ENCODE results near the gene PPP1R9A.
A peak's percentile ranks its signal among the peaks of the same experiment; 100 is the strongest.

The PPP1R9A gene

DNA sequence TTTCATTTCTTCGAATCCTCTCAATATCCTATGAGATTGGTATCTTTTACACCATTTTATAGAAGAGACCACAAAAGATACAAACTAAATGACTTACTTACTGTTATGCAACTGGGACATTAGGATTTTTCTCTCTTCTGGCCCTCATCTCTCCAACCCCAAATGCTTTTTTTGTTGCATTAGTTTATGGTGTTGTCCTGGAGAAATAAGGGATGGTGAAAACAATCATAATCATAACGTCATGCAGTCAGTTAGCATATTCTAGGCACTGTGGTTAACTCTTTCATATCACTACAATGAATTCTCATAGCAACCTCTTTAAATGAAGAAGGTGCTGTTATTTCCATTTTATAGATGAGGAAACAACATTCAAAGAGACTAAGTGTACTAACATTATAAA is 312.3 kb downstream of the PPP1R9A start:
- FAIRE-seq (no peak), DNase-seq (ENCODE audit: insufficient read length, low spot score) (no peak)
- TF ChIP-seq POLR2A (IDR thresholded peaks at IDR 0.05; ENCODE audit: low read depth, low read length) = no peak

DNA sequence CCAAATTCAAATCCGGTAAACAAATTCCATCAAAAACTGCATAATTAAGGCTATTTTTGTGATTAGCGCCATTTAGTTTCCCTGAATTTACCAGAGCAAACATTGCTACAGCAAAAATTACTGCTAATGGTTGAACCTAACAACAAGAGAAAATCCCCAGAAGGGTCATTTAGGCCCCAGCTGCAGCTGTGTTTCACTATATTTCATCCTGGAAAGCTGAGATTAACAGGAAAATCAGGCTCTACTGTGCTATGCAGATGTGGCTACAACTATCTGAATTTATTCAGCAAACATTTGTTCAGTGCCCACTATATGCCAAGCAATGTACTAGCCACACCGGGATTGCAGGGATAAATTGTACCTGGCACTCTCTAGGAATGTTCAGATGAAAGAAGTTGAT is 312.9 kb downstream of the PPP1R9A start:
- DNase-seq (ENCODE audit: insufficient read length, low spot score) (no peak), FAIRE-seq (no peak)
- no peak for TF ChIP-seq POLR2A (IDR thresholded peaks at IDR 0.05; ENCODE audit: low read depth, low read length)

DNA sequence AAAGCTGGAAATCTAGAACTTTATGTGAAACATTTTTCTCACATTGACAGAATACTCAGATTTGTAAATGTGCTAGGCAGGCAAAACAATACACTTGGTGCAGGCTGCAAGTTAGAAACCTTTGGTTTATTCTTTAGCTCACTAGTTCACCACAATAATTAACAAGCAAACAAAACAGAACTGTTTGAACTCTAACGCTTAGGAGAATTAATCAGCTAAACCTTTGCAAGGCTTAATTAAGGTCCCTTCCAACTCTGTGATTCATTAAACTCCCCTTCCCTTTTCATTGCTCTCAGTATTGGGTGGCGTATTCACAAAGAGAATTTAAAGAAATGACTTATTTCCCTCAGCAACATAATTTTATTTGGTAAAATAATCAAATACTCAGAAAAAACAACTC is 317.9 kb downstream of the PPP1R9A start:
- no peak for TF ChIP-seq POLR2A (IDR thresholded peaks at IDR 0.05; ENCODE audit: low read depth, low read length)
- DNase-seq (ENCODE audit: insufficient read length, low spot score) (no peak), FAIRE-seq (no peak)

DNA sequence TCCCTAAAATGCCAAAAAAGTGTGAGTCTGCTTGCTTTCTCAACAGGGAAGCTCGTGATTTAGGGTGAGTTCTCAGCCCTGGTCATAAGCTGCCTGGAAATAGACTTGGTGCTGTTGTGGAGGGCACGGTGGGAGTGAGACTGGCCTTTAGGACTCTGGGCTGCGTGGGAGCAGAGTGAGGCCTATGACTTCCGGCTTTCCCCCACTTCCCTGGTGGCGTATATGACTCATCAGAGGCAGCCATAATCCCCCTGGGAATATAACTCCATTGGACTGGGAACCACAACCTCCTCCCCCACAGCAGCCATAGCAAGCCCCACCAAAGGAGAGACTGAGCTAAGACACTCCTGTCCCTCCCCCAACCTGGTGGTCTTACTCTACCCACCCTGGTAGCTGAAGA is 321.9 kb downstream of the PPP1R9A start:
- no peak for DNase-seq (ENCODE audit: insufficient read length, low spot score)

DNA sequence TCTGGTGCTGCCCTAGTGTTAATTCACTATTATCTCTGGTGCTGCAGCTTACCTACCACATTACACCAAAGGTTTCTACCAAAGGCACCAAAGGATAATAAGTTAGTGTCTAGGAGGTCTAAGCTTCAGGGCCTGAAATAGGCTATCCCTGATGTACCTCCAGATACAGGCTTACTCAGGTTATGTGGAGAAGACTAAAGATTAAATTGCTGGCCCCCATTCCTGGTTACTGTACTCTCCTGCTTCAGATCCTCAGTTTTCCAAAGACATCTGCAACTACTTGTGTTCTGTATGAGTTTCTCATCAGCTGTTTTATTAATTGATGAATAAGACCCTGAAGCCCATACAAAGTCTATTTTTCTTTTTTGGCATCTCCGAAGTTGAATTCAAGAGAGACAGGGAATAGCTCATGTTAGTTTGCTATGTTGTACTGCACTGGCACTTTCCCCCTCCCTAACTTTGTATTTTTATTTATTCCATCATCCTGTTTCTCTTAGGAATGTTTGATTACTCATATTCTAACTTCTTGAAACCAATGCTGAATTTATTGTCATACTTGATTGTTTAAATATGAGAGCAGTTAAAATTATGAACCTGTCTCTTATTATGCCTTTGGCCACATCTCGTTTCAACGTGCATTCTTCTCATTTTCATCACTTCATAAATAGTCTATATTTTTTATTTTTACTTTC is 331.0 kb downstream of the PPP1R9A start:
- FAIRE-seq = no peak
- TF ChIP-seq POLR2A (IDR thresholded peaks at IDR 0.05; ENCODE audit: low read depth, low read length) = no peak
- DNase-seq (ENCODE audit: insufficient read length, low spot score) = no peak

More for the DNA sequence above, 321.9 kb downstream of the PPP1R9A start:
- no peak for TF ChIP-seq POLR2A (IDR thresholded peaks at IDR 0.05; ENCODE audit: low read depth, low read length)
- FAIRE-seq = no peak

DNA sequence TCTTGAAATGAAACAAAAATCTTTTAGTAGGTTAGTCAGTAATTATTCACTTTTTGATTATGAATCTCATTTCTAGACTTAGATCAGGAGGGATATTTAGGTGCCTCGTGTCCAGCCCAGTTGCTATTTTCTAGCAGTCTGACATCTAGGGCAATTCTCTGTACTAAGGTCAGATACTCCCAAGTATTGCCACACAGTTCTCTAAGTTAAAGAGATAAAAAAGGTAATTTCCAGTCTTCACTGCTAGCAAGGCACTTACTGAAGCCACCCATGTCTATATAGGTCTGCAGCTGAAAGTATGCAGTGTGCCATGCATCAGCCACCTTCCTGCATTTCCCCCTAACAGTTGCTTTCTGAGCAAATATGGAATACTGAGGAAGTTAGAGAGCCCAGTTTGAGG is 333.5 kb downstream of the PPP1R9A start:
- FAIRE-seq = no peak
- TF ChIP-seq POLR2A (IDR thresholded peaks at IDR 0.05; ENCODE audit: low read depth, low read length) = no peak

DNA sequence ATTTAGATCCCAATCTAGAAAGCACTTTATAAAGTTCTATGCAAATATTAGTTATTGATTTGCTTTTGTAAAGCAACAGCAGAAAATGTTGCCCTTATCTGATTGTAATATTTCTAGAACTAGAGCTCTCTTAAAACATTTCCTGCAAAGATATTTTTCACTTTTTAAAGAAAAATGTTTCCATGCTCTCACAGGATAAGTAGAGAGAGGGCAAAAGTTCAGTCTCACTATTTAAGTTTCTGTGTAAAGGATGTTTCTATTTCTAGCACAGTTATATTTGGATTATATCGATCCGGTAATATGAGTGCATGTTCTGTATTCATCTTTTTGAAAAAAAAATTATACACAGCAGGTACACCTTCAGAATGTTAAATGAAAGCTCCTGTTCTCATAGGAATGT is 334.9 kb downstream of the PPP1R9A start:
- no peak for DNase-seq (ENCODE audit: insufficient read length, low spot score)
- no peak for FAIRE-seq
- TF ChIP-seq POLR2A (IDR thresholded peaks at IDR 0.05; ENCODE audit: low read depth, low read length) = no peak

More for the DNA sequence above, 333.5 kb downstream of the PPP1R9A start:
- no peak for DNase-seq (ENCODE audit: insufficient read length, low spot score)

DNA sequence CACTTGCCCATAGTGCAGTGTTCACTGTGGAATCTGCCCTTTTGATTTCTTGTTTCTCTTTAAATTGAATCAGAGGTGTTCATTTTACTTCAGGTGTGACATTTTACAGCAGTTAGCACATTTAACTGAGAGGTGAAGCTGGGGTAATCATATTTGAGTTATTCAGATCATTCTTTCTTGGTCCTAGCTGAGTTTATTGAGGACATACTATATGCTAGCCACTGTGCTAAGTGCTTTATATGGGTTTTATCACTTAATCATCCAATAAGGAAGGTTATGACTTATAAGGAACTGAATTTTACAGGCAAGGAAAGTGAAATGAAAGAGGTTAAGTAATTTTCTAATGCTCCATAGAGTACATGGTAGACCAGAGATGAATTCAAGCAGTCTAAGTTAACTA is 337.2 kb downstream of the PPP1R9A start:
- DNase-seq (ENCODE audit: insufficient read length, low spot score) (no peak), FAIRE-seq (no peak)
- TF ChIP-seq POLR2A (IDR thresholded peaks at IDR 0.05; ENCODE audit: low read depth, low read length) = no peak

DNA sequence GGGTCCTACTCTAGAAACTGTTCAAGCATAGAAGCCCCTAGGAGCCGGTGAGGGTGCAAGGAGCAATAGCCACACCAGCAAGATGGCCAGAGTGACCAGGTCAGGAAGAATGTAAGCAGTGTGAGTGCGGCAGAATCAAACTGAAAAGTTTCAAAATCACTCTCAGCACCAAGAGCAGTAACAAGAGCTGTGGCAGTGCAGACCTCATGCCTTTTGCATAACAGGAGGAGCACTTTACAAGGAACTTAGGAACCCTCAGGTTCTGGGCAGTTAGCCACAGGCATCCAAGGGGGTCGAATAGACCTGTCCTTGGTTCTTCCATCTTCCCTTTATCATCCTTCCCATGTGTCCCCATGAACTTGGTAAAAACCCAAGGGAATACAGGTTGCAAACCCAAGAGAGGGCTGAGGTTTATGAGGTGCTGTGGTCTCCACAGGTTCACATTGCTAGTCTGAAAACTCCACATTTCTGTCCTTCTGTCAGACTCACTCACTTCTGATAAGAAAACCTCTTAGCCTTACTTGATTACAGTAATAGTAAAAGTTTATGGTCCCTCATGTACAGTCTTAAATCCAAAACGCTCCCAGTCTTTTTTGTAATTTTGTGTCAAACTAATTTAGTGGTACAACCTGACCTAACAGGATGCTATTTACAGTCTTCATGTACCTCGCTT is 338.6 kb downstream of the PPP1R9A start:
- FAIRE-seq (peak; percentile 20), DNase-seq (ENCODE audit: insufficient read length, low spot score) (no peak)
- no peak for TF ChIP-seq POLR2A (IDR thresholded peaks at IDR 0.05; ENCODE audit: low read depth, low read length)

DNA sequence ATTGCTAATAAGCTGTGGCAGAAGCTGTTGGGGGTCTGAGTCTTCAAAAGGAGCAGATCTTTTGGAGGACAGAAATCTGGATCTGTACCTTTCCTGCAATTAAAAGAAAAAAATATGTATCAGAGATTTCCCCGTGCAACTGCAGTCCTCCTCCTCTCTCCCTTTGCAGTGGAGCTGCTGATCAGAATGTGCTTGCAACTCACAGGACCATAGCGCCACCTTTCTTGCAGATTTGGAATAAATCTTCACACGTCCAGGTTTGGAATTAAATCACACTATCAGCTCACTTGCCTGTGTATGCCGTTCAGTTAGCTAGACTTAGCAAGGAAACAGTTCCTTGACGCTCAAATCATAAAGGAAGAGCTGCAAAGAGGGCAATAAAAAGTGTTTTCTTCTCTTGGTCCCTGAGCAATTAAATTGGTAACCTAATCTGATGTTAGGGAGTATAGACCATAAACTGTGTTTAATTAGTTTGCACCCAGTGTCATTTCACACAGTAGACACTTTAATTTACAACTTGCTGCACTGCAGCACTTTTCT is 339.5 kb downstream of the PPP1R9A start:
- no peak for TF ChIP-seq POLR2A (IDR thresholded peaks at IDR 0.05; ENCODE audit: low read depth, low read length)
- FAIRE-seq (peak; percentile 94), DNase-seq (ENCODE audit: insufficient read length, low spot score) (peak; percentile 19)

DNA sequence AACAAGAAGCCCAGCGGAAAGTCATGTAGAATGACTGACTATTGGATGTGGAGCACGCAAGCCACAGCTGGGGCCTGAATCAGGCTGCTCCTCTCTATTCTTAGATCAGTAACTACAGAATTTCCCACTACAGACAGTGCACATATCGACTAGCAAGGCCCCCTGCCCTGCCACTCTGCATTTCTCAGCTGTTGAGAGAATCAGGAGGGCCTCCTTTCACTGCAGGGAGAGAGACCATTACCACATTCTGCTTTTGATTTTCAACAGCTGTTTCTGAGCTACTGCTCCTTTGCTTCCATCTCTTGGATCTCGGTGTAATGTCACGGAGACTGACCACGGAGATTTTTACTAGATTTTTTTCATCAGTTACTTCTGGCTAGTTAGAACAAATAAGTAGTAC is 343.2 kb downstream of the PPP1R9A start:
- no peak for FAIRE-seq
- DNase-seq (ENCODE audit: insufficient read length, low spot score) = no peak
- no peak for TF ChIP-seq POLR2A (IDR thresholded peaks at IDR 0.05; ENCODE audit: low read depth, low read length)

DNA sequence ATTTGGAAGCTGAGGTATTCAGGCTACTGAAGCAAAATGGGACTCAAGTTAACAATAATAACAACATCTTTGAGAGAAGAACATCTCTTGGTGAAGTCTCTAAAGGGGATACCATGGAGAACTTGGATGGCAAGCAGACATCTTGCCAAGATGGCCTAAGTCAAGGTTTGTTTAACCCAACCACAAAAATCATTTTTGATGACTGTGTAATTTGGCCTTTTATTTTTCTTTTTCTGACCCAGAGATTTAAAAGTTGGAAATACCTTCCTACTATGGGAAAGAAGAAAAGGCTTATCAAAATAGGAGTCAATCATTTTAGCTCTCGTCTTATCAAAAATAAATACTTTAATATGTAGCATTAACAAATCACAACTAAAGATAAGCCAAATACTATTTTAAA is 344.6 kb downstream of the PPP1R9A start:
- FAIRE-seq (no peak), DNase-seq (ENCODE audit: insufficient read length, low spot score) (no peak)
- no peak for TF ChIP-seq POLR2A (IDR thresholded peaks at IDR 0.05; ENCODE audit: low read depth, low read length)

DNA sequence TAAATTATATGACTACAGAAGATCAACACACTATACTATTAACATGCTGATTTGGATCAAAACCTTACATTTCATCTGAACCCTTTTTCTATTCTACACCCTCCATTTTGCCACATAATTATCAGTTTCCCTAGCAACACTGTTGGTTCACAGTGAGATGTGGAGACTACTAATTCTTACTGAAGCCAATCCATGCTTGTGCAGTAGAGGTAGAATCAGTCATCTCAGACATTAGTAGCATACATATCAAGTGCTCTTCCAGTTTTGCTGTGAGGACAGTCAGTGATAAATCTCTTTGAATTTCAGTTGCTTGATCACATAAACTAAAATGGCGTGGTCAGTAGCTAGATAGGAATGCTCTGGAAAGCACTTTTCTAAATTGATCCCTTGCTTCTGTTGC is 346.6 kb downstream of the PPP1R9A start:
- FAIRE-seq (no peak), DNase-seq (ENCODE audit: insufficient read length, low spot score) (no peak)
- no peak for TF ChIP-seq POLR2A (IDR thresholded peaks at IDR 0.05; ENCODE audit: low read depth, low read length)

DNA sequence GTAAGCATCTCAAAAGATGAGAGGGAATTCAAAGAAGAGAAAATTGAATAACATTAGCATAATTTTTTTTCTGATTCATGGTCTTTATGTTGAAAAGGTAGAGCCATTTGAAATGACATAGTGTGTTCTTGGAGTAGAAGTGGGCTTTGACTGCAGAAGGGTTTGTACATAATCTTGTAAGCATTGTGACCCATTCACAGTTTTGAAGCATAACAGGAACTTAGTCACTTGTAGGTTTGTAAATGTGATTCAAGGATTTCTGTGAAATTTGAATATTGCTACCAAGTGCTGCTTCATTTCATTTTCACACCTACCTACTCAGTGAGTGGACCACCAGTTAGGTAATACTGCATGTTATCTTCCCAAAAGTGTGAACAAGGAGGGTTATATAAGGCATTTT is 348.3 kb downstream of the PPP1R9A start:
- no peak for DNase-seq (ENCODE audit: insufficient read length, low spot score)
- TF ChIP-seq POLR2A (IDR thresholded peaks at IDR 0.05; ENCODE audit: low read depth, low read length) = no peak
- FAIRE-seq = no peak

DNA sequence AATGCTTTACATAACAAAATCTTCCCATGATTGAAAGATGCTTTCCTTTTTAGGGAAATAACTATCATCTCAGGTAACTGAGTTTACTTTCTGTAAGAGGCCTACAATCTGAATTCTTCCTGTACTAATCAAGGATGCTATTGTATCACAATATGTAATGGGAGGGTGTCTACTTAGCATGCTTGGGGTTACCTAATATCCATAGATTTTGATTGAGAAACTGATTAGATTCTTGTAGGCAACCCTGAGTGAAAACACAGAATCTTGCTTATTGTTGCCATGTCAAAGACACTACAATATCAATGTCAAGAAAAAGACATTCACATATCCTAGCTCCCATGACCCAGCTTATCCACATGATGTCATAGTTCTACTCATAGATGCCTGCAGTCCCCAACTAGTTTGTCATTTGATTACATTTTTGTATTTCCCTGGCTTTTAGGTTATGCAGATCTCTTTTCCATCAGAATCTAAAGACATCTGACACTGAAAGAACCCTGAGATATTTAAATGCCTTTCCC is 354.6 kb downstream of the PPP1R9A start:
- FAIRE-seq (no peak), DNase-seq (ENCODE audit: insufficient read length, low spot score) (no peak)
- TF ChIP-seq POLR2A (IDR thresholded peaks at IDR 0.05; ENCODE audit: low read depth, low read length) = no peak
